ENCODE measurements around the gene GRIK1. TPM values are rescaled to one million over a fixed set of nuclear protein-coding genes. Genes with fewer than 3 reads are reported as not detected.

Gene GRIK1
- total RNA-seq, 1 donor from 2014 or later = not detected

- peak; percentile 37 for ATAC-seq
- no peaks in the 10 kb centered on the region for H3K36me3 ChIP-seq
- TF ChIP-seq, protein P1, sequence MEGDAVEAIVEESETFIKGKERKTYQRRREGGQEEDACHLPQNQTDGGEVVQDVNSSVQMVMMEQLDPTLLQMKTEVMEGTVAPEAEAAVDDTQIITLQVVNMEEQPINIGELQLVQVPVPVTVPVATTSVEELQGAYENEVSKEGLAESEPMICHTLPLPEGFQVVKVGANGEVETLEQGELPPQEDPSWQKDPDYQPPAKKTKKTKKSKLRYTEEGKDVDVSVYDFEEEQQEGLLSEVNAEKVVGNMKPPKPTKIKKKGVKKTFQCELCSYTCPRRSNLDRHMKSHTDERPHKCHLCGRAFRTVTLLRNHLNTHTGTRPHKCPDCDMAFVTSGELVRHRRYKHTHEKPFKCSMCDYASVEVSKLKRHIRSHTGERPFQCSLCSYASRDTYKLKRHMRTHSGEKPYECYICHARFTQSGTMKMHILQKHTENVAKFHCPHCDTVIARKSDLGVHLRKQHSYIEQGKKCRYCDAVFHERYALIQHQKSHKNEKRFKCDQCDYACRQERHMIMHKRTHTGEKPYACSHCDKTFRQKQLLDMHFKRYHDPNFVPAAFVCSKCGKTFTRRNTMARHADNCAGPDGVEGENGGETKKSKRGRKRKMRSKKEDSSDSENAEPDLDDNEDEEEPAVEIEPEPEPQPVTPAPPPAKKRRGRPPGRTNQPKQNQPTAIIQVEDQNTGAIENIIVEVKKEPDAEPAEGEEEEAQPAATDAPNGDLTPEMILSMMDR (IDR thresholded peaks at IDR 0.05) = no peak
- DNase-seq = no peak
- intact Hi-C loops (cut with DNase I) = no loop called here
- no peak overlapping the region for H3K27ac ChIP-seq
- H3K9me3 ChIP-seq = no peaks in the 10 kb centered on the region
- no peak overlapping the region for H3K4me3 ChIP-seq
- peaks cover 46% of the 10 kb centered on the region for H3K27me3 ChIP-seq
- peaks cover 6% of the 10 kb centered on the region for H3K4me1 ChIP-seq
Observed at GRCh38 chr21:29939104-29939923, 482 bp downstream of the GRIK1 start.

DNA sequence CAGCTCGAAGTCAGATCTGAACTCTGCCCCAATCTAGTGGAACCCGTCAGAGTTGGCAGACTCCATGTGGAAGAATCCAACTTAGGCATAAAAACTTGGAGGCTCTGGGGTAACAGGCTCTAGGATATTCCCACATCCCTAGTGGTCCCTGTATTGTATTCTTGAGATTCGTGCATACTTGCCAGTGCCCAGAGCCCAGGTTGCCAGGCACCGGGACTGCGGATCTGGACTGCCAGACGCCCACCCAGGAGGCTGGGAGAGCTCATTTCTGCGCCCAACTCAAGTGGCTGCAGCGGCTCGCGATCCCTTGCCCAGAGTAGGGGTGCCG is 1.1 kb downstream of the GRIK1 start:
- Histone ChIP-seq H3K4me1 (peaks cover 6% of the 10 kb centered on the region), H3K9me3 (no peaks in the 10 kb centered on the region), H3K27ac (no peak overlapping the region), H3K36me3 (no peaks in the 10 kb centered on the region), H3K27me3 (peaks cover 46% of the 10 kb centered on the region), H3K4me3 (no peak overlapping the region)
- ATAC-seq = peak; percentile 11
- no peak for DNase-seq
- TF ChIP-seq, protein P1 (IDR thresholded peaks at IDR 0.05) = no peak
- intact Hi-C loops (cut with DNase I) = no loop called here

DNA sequence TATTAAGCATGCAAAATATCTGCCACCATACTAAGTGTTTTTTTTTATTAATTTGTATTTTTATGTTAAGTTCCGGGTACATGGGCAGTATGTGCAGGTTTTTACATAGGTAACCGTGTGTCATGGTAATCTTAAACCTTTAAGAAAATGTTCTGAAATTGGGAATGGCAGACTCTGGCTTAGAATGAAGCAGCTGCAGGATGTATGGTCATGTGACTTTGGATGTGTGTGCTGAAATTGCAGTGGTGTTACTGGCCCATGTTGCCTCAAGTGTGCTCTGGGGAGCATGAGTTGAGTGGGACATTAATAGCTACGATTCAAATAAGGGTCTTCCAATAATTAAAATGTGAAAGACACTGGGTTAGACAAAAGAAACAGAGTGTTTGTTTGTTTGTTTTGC is 6.7 kb downstream of the GRIK1 start:
- intact Hi-C loops (cut with DNase I) = no loop called here
- DNase-seq = no peak
- H3K4me3 ChIP-seq = no peak overlapping the region
- H3K27me3 ChIP-seq = peaks cover 17% of the 10 kb centered on the region
- TF ChIP-seq, protein P1 (IDR thresholded peaks at IDR 0.05) = no peak
- H3K27ac ChIP-seq = no peak overlapping the region
- H3K4me1 ChIP-seq = no peaks in the 10 kb centered on the region
- H3K9me3 ChIP-seq = no peaks in the 10 kb centered on the region
- ATAC-seq = no peak
- H3K36me3 ChIP-seq = no peaks in the 10 kb centered on the region

GRCh38 chr21:29928537-29928936 is 11.3 kb downstream of the GRIK1 start:
- TF ChIP-seq, protein P1 (IDR thresholded peaks at IDR 0.05) = no peak
- DNase-seq (no peak), ATAC-seq (peak; percentile 29)
- intact Hi-C loops (cut with DNase I) = no loop called here
- Histone ChIP-seq H3K27ac (no peak overlapping the region), H3K36me3 (no peaks in the 10 kb centered on the region), H3K27me3 (no peaks in the 10 kb centered on the region), H3K9me3 (no peaks in the 10 kb centered on the region), H3K4me3 (no peak overlapping the region), H3K4me1 (no peaks in the 10 kb centered on the region)

- ATAC-seq (no peak), DNase-seq (no peak)
- TF ChIP-seq, protein P1 (IDR thresholded peaks at IDR 0.05) = no peak
- Histone ChIP-seq H3K4me3 (no peak overlapping the region), H3K27me3 (no peaks in the 10 kb centered on the region), H3K36me3 (no peaks in the 10 kb centered on the region), H3K27ac (no peak overlapping the region), H3K4me1 (no peaks in the 10 kb centered on the region), H3K9me3 (no peaks in the 10 kb centered on the region)
- intact Hi-C loops (cut with DNase I) = no loop called here
Observed at GRCh38 chr21:29920938-29921337, 18.9 kb downstream of the GRIK1 start.

All from upper lobe of right lung (tissue), 1 donor.